GM20000 (cell line): Measurements from ENCODE around the gene HOXC12.

Source experiments
- DNase-seq: peaks from one replicate; pipeline ENCODE4 v3.0.0; 2012; ENCODE audit warnings: low spot score
- TF ChIP-seq, protein P1 (sequence below): IDR thresholded peaks from 2 replicates; pipeline ENCODE4 v1.5.1; 2012; ENCODE audit warnings: mild to moderate bottlenecking, control low read depth; ENCODE audit errors: extremely low read depth, missing control alignments

HOXC12 gene

DNA sequence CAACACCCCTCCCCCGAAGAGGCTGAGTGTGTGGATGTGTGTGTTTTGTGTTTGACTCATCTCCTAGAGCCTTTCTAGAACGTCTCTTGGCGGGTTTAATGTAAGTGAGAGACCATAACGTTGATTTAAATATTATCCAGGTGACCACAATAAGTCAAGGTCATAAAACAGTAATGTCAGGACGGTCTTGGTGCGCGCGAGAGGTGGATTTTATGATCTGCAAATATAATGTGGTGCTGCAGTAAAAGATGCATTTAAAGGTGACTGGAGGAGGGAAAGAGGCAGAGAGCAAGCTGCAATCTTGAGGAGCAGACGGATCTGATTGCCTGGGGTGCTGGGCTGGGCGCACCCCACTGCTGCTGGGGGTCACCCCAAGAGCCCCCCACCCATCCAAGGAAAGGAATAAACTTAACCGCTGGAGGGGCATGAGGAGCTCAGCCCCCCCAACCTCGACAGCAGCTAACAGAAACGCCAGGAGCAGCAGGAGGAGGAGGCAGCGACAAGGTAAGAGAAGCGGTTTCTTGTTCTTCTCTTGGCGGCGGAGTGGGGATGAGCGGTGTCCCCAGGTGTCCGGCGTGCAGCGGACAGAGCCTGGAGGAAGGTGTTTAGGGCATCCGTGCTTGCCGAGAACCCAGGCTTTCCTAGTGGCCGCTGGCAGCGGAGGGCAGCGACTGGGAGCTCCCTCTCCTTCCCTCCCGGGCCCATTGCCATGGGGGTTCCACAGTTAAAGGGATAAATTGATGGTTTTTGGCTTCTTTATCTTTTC is 35.8 kb downstream of the HOXC12 start:
- TF ChIP-seq, protein P1, sequence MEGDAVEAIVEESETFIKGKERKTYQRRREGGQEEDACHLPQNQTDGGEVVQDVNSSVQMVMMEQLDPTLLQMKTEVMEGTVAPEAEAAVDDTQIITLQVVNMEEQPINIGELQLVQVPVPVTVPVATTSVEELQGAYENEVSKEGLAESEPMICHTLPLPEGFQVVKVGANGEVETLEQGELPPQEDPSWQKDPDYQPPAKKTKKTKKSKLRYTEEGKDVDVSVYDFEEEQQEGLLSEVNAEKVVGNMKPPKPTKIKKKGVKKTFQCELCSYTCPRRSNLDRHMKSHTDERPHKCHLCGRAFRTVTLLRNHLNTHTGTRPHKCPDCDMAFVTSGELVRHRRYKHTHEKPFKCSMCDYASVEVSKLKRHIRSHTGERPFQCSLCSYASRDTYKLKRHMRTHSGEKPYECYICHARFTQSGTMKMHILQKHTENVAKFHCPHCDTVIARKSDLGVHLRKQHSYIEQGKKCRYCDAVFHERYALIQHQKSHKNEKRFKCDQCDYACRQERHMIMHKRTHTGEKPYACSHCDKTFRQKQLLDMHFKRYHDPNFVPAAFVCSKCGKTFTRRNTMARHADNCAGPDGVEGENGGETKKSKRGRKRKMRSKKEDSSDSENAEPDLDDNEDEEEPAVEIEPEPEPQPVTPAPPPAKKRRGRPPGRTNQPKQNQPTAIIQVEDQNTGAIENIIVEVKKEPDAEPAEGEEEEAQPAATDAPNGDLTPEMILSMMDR: no peak
- DNase-seq: no peak

DNA sequence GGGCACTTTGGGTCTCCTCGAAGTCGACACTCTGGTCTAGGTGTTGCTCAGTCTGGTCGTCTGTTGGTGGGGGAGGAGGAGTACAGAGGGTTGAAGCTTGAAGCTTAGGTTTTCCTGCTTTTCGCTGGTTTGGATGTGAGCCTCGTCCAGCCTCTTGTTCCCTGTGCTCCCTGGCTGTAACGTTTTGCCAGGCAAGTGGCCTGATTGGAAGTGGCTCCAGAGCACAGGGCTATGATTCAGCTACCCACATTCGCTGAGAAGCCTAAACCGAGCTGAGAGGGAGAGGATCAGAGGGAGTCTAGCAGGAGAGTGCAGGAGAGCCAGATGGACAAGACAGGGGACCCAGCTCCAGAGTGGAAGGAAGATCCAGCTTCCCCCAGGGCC is 36.4 kb downstream of the HOXC12 start:
- DNase-seq: no peak
- TF ChIP-seq, protein P1: no peak

DNA sequence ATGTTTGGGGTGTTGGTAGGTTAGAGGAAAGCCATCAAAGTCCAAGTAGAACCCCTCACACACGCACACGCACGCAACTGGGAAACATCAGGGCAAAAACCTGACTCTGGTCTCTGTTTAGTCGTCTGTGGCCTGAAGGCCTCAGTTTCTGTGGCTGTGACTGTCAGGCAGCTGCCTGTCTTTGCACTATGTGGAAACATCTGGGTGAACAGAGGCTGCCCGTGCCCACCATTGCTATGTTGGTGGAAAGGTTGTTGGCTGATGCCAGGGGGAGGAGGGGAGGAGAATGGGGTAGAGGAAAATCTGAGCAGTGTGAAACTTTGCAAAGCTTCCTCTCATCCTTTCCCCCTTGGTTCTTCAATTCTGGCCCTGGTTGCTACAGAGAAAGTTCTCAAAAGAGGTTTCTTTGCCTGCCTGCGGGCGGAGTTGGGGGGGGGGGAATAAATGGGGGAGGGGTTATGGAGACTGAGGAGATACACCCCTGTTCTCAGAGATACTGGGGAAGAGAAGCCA is 37.7 kb downstream of the HOXC12 start:
- no peak for DNase-seq
- TF ChIP-seq, protein P1: no peak

DNA sequence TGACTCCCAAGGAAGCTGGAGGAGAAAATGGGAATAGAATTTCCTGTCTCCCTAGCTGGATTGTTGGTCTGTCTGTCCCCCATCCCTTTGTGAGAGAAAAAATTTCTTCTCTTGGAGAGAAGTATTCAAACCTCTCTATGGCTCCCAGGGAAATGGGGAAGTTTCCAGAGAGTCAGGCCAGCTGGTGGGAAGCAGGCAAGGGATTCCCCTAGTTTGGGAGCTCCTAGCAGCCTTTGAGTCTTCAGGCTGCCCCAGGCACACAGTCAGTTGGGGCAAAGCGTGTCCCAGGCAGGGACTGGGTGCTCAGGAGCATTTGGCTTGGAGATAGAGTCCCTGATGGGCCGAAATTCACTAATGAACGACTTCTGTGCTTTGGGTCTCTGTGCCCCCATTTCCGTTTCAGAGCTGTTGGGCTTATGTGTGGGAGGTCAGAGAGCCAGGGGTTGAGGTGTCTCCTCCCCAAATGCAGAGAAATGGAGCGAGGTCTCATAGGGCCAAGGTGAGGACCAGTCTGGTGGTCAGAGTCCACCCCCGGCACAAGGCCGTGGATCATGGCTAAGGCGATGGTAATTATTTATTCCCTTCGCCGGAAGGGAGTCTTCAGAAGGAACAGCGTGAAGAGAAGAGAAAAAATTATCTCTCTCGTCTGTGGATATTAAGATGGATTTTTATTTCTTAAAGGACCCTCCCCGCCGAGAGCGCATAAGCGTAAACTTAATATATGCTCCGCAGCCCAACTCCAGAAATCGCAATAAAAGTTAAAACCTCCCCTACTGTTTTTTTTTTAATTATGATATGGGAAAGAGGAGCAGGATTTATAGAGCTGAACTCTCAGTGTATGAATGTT is 38.7 kb downstream of the HOXC12 start:
- TF ChIP-seq, protein P1: no peak
- no peak for DNase-seq

DNA sequence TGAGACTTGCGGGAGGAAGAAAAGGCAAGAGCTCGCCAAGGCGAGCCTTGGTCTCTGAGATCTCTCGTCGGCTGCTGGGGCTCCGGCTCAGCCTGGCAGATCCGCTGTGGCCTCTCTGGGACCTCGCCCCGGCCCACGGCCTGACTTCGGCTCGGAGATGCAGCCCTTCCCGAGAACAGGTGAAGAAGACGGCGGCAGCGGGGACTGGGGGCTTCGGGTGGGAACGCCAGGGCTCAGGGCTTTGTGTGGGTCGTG is 39.2 kb downstream of the HOXC12 start:
- DNase-seq: no peak
- TF ChIP-seq, protein P1: no peak

DNA sequence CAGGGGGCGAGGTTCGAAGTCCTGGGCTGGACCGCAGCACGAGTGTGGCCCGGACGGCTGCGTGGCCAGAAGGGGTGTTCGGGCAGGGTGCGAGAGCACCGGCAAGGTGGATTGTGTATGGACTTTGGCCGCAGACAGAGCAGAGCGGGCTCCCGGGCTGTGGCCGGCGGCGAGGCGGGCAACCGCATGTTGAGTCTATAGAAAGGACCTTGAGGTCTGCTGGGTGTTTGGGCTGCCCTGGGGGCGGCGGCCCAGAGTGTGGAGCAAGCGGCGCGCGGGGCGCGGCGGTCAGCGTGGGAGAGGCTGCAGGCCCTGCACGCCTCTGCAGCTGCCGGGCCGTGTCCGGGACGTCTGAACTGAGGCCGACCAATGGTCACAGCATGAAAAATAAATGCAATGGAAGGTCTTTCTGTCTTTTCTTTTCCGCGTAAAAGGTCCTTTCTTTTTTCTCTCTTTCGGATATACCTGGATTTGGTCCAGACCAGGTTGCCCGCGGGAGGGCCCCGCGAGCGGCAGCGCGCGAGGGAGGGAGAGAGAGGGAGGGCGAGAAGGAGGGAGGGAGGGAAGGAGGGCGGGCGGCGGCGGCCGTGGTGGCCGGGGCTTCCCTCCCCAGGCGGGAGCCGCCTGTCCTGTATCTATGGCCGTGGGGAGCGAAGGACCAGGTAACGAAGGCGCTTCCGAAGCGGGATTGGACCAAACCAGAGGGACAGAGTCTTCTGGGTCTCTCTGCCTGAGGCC is 39.7 kb downstream of the HOXC12 start:
- no peak for DNase-seq
- TF ChIP-seq, protein P1: no peak

DNA sequence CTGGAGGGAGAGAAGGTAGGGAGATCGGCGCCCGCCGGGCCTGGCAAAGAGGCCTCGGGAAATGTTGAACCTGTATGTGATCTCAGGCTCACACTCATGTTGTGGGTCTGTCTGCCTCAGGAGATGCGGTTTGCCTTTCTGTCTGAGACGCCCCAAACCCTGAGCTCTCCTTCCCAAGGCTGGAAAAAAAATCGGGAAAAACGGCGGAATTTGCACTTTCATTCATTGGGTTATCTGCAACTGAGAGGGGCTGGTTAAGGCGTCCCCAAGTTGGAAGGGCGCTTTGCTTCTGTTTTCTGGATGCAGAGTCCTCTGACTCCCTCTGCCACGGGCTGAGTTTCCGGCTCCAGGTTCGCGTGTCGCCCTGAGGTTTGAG is 40.3 kb downstream of the HOXC12 start:
- no peak for DNase-seq
- TF ChIP-seq, protein P1: no peak
